GM19468 (cell line): ENCODE data around the gene TAS2R13.

Experiments used
- ATAC-seq: cut with Tn5 transposase; IDR thresholded peaks from one replicate; pipeline ENCODE4 v1.9.1; 2021; ENCODE audit warnings: mild to moderate bottlenecking, moderate library complexity, moderate number of reproducible peaks; ENCODE audit not compliant: unreplicated experiment; ENCODE audit errors: extremely low read depth

Gene TAS2R13

DNA sequence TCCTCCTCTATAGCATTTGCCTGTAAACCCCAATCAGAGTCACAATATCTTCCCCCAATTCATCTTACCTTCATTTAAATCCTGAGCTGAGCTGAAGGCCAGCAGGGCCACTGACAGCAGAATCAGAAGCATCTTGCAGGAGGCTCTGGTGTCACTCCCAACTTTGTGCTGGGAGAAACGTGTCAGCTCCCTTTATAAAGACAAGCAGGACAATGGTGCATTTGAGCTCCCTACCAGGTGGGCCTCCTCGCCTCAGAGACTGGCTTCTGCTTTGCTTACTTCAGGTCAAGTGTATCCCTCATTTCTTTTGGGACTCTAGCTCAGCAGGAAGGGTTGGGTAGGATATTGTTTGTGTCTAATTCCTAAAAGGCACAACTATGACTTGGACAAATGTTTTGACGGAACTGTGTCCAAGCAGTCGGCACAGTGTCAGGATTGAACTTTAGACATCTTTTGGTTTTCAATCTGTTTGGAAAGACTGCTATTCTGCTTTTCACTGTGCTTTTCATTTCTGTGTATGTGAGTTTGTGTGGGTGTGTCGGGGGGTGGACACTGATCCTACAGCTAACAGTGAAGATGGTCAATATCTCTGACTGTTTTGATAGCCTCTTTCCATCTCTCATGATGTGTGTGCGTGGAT lies 25.2 kb downstream of the TAS2R13 start, which contains the start of gene PRH1:
Gene PRH1, minus strand, starts transcription at position 170 of the 640 bp plus-strand sequence. Its CDS starts 38 bp downstream, at position 132.
- ATAC-seq = no peak

DNA sequence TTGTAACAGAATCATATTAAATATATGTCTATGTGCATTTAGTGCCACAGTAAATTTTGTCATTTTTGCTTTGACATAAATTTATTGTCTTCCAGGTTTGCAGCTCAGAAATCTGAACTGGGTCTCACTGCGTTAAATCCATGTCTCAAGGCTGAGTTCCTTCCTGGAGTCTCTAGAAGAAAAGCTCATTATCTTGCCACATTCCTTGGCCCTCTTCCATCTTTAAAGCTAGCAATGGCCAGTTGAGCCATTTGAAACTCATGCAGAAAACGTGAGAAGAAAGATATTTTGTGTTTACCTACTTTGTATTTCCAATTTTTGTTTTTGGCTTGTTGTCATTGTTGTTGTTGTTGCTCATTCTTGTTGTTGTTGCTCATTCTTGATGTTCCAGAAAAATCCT lies 36.0 kb downstream of the TAS2R13 start:
- ATAC-seq = no peak

DNA sequence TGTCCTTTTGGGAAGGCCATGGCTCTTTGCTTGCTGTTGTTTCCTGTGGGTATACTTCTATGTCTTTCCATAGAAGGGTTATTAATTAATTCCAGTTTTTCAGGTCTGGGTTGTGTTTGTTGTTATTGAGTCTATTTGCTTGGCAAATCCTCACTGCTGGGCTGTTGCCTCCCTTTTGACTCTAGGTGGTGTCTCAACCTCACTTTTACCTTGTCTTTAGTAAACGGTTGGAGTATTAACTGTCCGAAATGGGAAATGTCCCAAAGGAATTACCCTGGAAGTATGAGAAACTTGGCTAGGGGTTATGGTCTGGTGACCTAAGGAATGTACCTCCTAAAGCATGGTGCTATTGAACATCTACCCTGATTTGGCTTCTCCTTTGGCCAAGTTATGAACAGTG lies 42.0 kb downstream of the TAS2R13 start:
- no peak for ATAC-seq

DNA sequence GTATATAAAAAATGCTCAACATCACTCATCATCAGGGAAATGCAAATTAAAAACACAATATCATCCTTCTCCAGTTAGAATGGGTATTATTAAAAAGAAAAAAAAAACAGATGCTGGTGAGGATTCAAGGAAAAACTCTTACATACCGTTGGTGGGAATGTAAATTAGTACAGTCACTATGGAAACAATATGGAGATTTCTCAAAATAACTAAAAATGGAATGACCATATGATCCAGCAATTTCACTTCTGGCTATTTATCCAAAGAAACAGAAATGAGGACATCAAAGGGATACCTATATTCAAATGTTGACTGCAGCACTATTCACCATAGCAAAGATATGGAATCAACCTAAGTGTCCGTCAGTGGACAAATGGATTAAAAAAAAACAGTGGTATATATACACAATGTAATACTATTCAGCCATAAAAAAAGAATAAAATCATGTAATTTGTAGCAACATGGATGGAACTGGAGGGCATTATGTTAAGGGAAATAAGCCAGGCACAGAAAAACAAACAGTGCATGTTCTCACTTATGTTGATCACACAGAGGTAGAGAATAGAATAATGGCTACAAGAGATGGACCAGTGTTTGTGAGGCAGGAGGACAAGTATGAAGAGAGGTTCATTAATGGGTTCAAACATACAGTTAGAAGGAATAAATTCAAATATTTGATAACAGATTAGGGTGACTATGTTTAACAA lies 45.7 kb downstream of the TAS2R13 start:
- ATAC-seq = no peak

DNA sequence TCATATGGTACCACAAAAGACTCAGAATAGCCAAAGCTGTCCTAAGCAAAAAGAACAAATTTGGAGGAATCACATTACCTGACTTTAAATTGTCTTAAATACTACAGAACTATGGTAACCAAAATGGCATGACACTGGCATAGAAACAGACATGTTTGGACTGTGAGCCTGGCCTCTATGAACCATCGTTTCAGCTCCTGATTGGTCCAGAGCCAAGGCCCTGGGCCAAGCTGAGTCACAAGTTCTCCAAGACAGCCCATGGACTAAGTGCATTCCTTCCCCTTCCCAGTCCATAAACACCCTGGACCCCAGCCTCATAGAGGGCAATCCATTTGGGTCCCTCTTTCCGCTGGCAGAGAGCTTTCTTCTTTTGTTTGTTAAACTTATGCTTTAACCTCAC lies 48.0 kb downstream of the TAS2R13 start:
- no peak for ATAC-seq
